ENCODE measurements around the gene TPM1. TPM values are rescaled to one million over a fixed set of nuclear protein-coding genes. Genes with fewer than 3 reads are reported as not detected.
A peak's percentile ranks its signal among the peaks of the same experiment; 100 is the strongest.

Gene TPM1
- total RNA-seq (2011; cell fraction: chromatin; rRNA removed; ENCODE audit: low replicate concordance) = 40.0 and 70.8 TPM in 2 replicates
- total RNA-seq (2011; cell fraction: nucleolus; rRNA removed) = 25.8 and 35.0 TPM in 2 replicates
- 50.5 and 78.6 TPM in 2 replicates for total RNA-seq (2011; cell fraction: nucleoplasm; rRNA removed)
- total RNA-seq (2014; rRNA removed) = 49.9 and 52.9 TPM in 2 replicates
- total RNA-seq (2014; rRNA removed; fragmentation: Illumina TruSeq; extraction: Trizol) = 49.2 and 51.0 TPM in 2 replicates
- 42.0 and 43.1 TPM in 2 replicates for total RNA-seq (2015; rRNA removed; fragmentation: Illumina TruSeq; extraction: Trizol)
- 37.2 and 38.5 TPM in 2 replicates for total RNA-seq (2021)
- 36.0 and 42.1 TPM in 2 replicates for polyA plus RNA-seq (2011; rRNA removed)
- 14.9 and 22.5 TPM in 2 replicates for polyA plus RNA-seq (2011; cell fraction: cytosol; rRNA removed)
- polyA plus RNA-seq (2011; cell fraction: nucleus; rRNA removed) = 33.8 and 50.9 TPM in 2 replicates
- polyA plus RNA-seq (2012) = 46.9 and 77.8 TPM in 2 replicates
- 40.0 and 49.5 TPM in 2 replicates for polyA plus RNA-seq (2014; fragmentation: Illumina TruSeq; extraction: Trizol)
- 10 to 100 TPM in 1 of 2 experiments, 1 to 10 TPM in 1; 8.1 to 11.1 TPM for polyA plus RNA-seq (2014; fragmentation: Nextera tagmentation; extraction: Ambion mirVana)
- 53.9 and 54.5 TPM in 2 replicates for polyA plus RNA-seq (2014; rRNA removed)
- polyA minus RNA-seq (2011; rRNA and poly(A)+ RNA removed) = 28.7 and 39.2 TPM in 2 replicates
- 12.6 and 14.0 TPM in 2 replicates for polyA minus RNA-seq (2011; cell fraction: cytosol; rRNA and poly(A)+ RNA removed)
- 23.7 and 44.0 TPM in 2 replicates for polyA minus RNA-seq (2011; cell fraction: nucleus; rRNA and poly(A)+ RNA removed)
- Bru-seq, nascent RNA = percentile 75 among the genes with signal in this experiment
- percentile 74 among the genes with signal in this experiment for BruChase-seq, experiment 1, labeled RNA remaining after a 2-hour chase
- BruChase-seq, experiment 2, labeled RNA remaining after a 6-hour chase = percentile 82 among the genes with signal in this experiment
- long read RNA-seq, experiment 1, transcript TPM1-208 (8 exons, 943 nt) = major isoform, 64 of 82 reads
- long read RNA-seq, experiment 1, partial matches to known transcripts = 5 of 82 reads
- long read RNA-seq, experiment 1, other reads (novel, unspliced or antisense) = 13 of 82 reads
- long read RNA-seq, experiment 2, transcript TPM1-208 (8 exons, 943 nt) = major isoform, 30 of 44 reads
- long read RNA-seq, experiment 2, partial matches to known transcripts = 5 of 44 reads
- long read RNA-seq, experiment 2, other reads (novel, unspliced or antisense) = 9 of 44 reads
- long read RNA-seq, experiment 3, transcript TPM1-208 (8 exons, 943 nt) = major isoform, 39 of 56 reads
- long read RNA-seq, experiment 3, partial matches to known transcripts = 12 of 56 reads
- long read RNA-seq, experiment 3, other reads (novel, unspliced or antisense) = 5 of 56 reads

DNA sequence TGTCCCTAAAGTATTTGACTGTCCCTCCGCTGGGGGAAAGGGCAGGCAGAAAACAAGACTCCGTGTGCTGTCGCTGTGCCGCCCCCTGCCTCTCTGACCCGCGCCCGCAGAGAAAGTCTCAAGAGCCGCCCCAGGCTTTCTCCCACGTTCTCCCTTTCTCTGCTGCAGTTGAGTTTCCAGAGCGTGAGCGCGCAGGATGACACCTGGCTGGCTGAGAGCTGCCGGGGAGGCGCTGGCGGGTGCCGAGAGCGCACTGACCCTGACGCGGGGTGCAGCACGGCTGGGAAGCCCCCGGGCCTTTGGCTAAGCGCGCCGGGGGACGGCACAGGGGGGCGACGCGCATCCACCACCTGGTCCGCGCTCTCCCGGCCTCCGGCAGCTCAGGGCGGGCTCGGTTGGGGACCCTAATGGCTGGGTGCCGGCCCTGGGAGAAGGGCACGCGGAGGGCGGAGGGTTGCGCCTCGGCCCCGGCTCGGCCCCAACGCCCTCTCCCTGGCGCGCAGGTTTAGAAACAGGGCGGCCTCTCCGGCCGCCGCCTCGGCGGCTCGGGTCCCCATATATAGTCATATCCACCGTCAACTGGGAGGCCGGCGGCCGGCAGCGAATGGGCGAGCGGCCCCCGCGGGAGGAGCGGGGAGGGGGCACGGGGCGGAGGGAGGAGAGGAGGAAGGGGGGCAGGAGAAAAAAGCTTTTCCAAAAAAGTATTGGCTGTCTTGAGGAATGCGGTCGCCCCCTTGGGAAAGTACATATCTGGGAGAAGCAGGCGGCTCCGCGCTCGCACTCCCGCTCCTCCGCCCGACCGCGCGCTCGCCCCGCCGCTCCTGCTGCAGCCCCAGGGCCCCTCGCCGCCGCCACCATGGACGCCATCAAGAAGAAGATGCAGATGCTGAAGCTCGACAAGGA, at the start of gene TPM1:
Gene TPM1, plus strand, starts transcription at position 774 of the 903 bp plus-strand sequence. Its CDS starts 83 bp downstream, at position 857.
- TF ChIP-seq VEZF1 (CRISPR knock-in tag; IDR thresholded peaks at IDR 0.05) = peak; percentile 40
- no peak for TF ChIP-seq ZBTB7A (IDR thresholded peaks at IDR 0.05; ENCODE audit: borderline replicate concordance, control insufficient read depth, low read depth, low read length)
- Histone ChIP-seq H3K4me3 (no peak within 1 kb of the TSS), H4K20me1 (replicated peaks; ENCODE audit: control insufficient read depth, insufficient read depth, low read length) (no peaks in the 10 kb centered on the region), H3K36me3 (ENCODE audit: control insufficient read depth, insufficient read depth, low read length) (no peaks in the 10 kb centered on the region), H3K79me2 (ENCODE audit: control insufficient read depth, insufficient read depth, low read length) (no peaks in the 10 kb centered on the region), H3K27me3 (ENCODE audit: control insufficient read depth in 2 of 2, insufficient read depth in 2 of 2, low read length in 2 of 2) (peaks cover 54 to 78% of the 10 kb centered on the region in 2 experiments), H2AFZ (ENCODE audit: low read depth, low read length) (no peak within 1 kb of the TSS), H3K4me2 (ENCODE audit: insufficient read depth, low read length) (no peak within 1 kb of the TSS), H3K9ac (ENCODE audit: insufficient read depth in 1 of 2, low read depth in 2 of 2, low read length in 2 of 2) (no peak within 1 kb of the TSS), H3K27ac (ENCODE audit: extremely low read depth, low read depth, low read length) (no peak within 1 kb of the TSS), H3K9me3 (replicated peaks; ENCODE audit: control insufficient read depth, insufficient read depth, low read depth, low read length) (no peaks in the 10 kb centered on the region; the same call in 1 of the 2 replicates), H3K9me1 (ENCODE audit: control insufficient read depth, insufficient read depth, low read length) (no peaks in the 10 kb centered on the region), H3K4me1 (replicated peaks in 1 of 2; ENCODE audit: control insufficient read depth in 2 of 2, insufficient read depth in 2 of 2, low read length in 2 of 2) (peaks cover 1 to 19% of the 10 kb centered on the region in 2 experiments; a peak in 3 of 5 replicates)
- WGBS (ENCODE audit: insufficient coverage, low coverage, missing lambda C conversion rate) = 11% methylated on average over 46 of the region's 84 CpGs
- in situ Hi-C loops (cut with MboI) (no loop called here), intact Hi-C loops (cut with micrococcal nuclease) (no loop called here)
- ChIA-PET CTCF (ENCODE audit: low intra/inter-chr PET ratio) (no interaction called here), POLR2A (interaction anchor here (0.6 kb wide), 1 partner anchor 214 kb away, joined by 4 read pairs; no protein-coding TSS in a partner anchor)
- no TSS peak for BruUV-seq (replicated peaks)
- DNase-seq (ENCODE audit: extremely low read depth in 1 of 4, low spot score in 3 of 4) (no peak), FAIRE-seq (no peak), ATAC-seq (no peak)
